ENCODE measurements around the gene CEACAM19. TPM values are rescaled to one million over a fixed set of nuclear protein-coding genes. Genes with fewer than 3 reads are reported as not detected.

Gene CEACAM19
- total RNA-seq, 4 donors from 2014 or later: 2.1 to 6.8 (median 3.8) TPM

GRCh38 chr19:44640518-44640917 lies 30.8 kb upstream of the CEACAM19 start:
- no peak for TF ChIP-seq CTCF (IDR thresholded peaks at IDR 0.05)
- no peak for DNase-seq (ENCODE audit: low spot score)
- ATAC-seq (ENCODE audit: low FRiP score): no peak

DNA sequence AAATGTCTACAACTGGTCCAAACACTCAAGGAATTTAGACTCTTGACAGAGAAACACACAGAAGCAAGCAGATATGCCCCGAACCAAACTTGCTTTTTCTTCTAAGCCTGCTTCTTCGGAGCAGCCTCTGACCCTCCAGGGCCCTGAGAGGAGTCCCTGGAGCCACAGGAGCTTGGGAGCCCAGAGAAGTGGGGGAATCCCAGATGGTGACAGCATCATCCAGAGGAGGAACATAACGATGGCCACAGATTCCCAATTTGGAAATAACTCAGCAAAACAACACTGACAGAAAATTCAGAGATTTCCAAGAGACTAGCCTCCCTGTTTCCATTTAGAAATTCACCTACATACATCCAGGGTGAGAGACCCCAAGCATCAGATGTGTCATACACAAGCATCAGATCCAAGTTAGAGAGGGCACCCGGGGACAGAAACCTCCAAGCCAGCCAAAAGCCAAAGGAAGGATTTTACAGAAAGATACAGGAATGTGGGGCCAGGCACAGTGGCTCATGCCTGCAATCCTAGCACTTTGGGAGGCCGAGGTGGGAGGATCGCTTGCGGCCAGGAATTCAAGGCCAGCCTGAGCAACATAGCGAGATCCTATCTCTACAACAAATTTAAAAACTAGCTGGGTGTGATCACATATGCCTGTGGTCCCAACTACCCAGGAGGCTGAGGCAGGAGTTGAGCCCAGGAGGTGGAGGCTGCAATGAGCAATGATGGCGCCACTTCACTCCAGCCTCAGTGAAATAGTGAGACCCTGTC lies 29.6 kb upstream of the CEACAM19 start:
- no peak for TF ChIP-seq CTCF (IDR thresholded peaks at IDR 0.05)
- DNase-seq (ENCODE audit: low spot score) (no peak), ATAC-seq (ENCODE audit: low FRiP score) (no peak)

DNA sequence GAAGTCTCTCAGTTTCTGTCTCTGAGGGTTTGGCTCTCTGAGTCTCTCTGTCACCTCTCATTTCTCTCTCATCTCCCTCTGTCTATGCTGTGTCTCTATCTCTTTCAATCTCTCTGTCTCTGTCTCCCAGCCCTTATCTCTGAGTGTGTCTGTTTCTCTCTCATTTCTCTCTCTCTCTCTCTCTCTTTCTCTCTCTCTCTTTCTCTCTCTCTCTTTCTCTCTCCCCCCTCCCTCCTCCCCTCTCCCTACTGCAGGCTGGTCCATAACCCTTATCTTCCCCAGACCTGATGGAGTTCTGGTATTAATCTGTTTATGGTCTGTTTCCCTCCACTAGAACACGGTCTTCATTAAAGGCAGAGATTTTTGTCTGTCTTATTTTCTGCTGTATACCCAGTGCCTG lies 28.9 kb upstream of the CEACAM19 start:
- TF ChIP-seq CTCF (IDR thresholded peaks at IDR 0.05): no peak
- DNase-seq (ENCODE audit: low spot score) (no peak), ATAC-seq (ENCODE audit: low FRiP score) (no peak)

GRCh38 chr19:44643605-44644401 lies 27.5 kb upstream of the CEACAM19 start, which contains the start of gene PVR:
TSS of gene PVR (plus strand) at chr19:44643910. CDS start at chr19:44644097, 187 bp downstream.
- DNase-seq (ENCODE audit: low spot score): peak; percentile 32

DNA sequence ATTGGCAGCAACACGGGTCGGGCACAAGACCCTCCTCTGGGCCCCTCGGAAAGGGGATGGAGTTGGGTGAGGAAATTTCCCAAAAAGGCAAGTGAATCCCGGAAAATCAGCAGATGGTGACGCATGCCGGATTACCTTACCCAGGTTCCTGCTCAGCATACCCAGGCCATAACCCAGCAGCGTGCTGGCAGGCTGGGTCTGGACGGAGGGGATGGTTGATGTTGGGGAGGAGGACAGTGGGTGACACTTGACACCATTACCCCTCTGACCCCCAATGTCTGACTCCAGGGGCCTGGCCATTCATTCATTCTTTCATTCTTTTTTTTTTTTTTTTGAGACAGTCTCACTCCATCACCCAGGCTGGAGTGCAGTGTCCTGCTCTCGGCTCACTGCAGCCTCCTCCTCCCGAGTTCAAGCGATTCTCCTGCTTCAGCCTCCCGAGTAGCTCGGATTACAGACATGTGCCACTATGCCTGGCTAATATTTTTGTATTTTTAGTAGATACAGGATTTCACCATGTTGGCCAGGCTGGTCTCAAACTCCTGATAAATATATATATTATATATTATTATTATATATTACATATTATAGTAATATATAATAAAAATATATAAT lies 26.8 kb upstream of the CEACAM19 start:
- no peak for DNase-seq (ENCODE audit: low spot score)
- ATAC-seq (ENCODE audit: low FRiP score): peak; percentile 61
- no peak for TF ChIP-seq CTCF (IDR thresholded peaks at IDR 0.05)

More at GRCh38 chr19:44643605-44644401, 27.5 kb upstream of the CEACAM19 start, which contains the start of gene PVR:
- TF ChIP-seq CTCF (IDR thresholded peaks at IDR 0.05): no peak
- ATAC-seq (ENCODE audit: low FRiP score): peak; percentile 88

DNA sequence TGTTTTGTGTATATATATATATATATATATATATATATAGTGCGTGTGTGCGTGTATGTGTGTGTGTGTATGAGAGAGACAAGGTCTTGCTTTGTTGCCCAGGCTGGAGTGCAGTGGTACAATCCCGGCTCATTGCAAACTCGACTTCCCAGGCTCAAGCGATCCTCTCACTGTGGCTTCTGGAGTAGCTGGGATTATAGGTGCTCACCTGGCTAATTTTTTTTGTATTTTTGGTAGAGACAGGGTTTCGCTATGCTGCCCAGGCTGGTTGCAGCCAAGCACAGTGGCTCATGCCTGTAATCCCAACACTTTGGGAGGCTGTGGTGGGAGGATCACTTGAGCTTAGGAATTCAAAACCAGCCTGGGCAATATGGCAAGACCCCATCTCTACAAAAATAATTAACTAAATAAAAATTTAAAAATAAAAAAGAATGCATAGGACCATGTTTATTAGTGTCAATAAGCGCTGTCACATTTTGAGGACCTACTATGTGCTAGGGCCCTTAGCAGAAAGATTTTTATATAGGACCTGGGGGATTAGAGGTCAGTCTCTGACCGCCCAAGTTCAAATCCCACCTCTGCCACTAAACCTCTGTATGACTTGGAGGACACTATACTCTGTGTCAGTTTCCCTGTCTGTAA lies 25.8 kb upstream of the CEACAM19 start:
- TF ChIP-seq CTCF (IDR thresholded peaks at IDR 0.05): no peak
- no peak for DNase-seq (ENCODE audit: low spot score)
- no peak for ATAC-seq (ENCODE audit: low FRiP score)

Data from omental fat pad (tissue), 4 donors.